NB4 (cell line): ENCODE results near the gene EPHB1.

ENCODE experiments used
- DNase-seq: peaks from one replicate; pipeline ENCODE4 v3.0.0; 2010; ENCODE audit warnings: low read depth
- H3K4me3 ChIP-seq: one replicate; pipeline ENCODE4 v1.5.1; 2011; ENCODE audit warnings: mild to moderate bottlenecking, low read depth, low read length, moderate library complexity
- MYC ChIP-seq: IDR thresholded peaks from 2 replicates; pipeline ENCODE4 v1.6.1; 2011; ENCODE audit warnings: low read depth, low read length
- POLR2A ChIP-seq: IDR thresholded peaks from 2 replicates; pipeline ENCODE4 v1.6.1; 2011; ENCODE audit warnings: mild to moderate bottlenecking; ENCODE audit not compliant: insufficient read length; ENCODE audit errors: extremely low read depth
- TF ChIP-seq, protein P1 (sequence below): IDR thresholded peaks from one replicate; pipeline ENCODE4 v1.5.1; 2012; ENCODE audit warnings: low read depth, low read length
- TF ChIP-seq, protein P2 (sequence below): IDR thresholded peaks from 2 replicates; pipeline ENCODE4 v1.6.1; 2011; ENCODE audit warnings: low read depth, low read length

The EPHB1 gene

DNA sequence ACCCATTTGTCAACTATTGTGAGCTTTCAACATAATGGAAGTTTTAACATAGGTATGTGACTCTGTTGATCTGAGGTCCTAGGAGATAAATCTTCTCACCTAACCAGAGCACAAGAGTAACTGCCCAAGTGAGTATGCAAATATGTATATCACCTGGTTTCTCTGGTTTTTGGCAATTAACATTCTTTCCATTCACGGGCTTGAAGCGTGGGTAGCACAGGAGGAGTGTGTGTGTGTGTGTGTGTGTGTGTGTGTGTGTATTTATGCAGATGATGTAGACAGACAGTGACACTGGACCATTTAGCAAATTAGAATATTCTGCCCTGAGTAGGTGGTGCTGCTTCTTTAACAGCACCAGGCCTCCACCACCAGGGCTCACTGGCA is 15.0 kb downstream of the EPHB1 start:
- H3K4me3 ChIP-seq = no peak overlapping the region

DNA sequence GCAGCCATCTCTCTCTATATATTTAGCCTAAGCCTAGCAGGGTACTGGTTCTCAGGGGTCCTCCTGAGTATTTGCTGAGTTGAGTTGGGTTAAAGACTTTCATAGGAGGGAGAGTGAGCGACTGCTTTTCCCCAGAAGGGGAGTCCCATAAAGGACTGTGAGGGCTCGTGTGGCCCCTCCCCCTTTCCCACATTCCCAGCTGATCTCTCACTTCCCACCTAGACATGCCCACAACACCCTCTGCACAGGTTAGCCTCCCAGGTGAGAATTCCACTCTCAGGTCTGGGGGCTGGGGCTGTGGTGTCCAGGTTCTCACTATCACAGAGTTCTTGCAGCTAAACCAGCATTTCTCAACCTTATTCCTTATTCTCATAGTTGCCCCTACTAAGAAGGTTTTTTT is 15.8 kb downstream of the EPHB1 start:
- no peak for DNase-seq
- TF ChIP-seq, protein P1, sequence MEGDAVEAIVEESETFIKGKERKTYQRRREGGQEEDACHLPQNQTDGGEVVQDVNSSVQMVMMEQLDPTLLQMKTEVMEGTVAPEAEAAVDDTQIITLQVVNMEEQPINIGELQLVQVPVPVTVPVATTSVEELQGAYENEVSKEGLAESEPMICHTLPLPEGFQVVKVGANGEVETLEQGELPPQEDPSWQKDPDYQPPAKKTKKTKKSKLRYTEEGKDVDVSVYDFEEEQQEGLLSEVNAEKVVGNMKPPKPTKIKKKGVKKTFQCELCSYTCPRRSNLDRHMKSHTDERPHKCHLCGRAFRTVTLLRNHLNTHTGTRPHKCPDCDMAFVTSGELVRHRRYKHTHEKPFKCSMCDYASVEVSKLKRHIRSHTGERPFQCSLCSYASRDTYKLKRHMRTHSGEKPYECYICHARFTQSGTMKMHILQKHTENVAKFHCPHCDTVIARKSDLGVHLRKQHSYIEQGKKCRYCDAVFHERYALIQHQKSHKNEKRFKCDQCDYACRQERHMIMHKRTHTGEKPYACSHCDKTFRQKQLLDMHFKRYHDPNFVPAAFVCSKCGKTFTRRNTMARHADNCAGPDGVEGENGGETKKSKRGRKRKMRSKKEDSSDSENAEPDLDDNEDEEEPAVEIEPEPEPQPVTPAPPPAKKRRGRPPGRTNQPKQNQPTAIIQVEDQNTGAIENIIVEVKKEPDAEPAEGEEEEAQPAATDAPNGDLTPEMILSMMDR = no peak
- no peak for TF ChIP-seq POLR2A
- no peak for TF ChIP-seq MYC
- TF ChIP-seq, protein P2, sequence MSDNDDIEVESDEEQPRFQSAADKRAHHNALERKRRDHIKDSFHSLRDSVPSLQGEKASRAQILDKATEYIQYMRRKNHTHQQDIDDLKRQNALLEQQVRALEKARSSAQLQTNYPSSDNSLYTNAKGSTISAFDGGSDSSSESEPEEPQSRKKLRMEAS = no peak
- no peak overlapping the region for H3K4me3 ChIP-seq

More for the DNA sequence above, 15.0 kb downstream of the EPHB1 start:
- DNase-seq = no peak
- TF ChIP-seq MYC (no peak), POLR2A (no peak)
- TF ChIP-seq, protein P2 = no peak
- TF ChIP-seq, protein P1 = no peak

DNA sequence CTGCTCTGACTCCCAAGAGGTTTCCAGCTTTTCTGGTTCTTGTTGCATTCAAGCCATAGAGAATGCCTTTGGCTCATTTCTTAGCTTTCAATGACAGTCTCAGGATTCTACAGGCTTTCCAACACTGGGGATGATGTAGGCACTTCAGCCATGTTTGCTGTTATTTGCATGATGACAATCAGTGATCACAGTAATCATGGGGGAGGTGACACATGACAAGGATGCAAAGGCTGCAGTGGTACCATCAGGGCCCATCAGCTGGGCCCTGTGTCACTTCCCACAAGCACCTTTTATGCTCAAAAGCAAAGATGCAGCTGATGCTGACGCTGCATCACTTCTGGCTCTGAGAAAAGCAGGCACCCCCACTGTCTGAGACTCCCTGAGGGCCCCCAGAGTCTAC is 18.6 kb downstream of the EPHB1 start:
- TF ChIP-seq, protein P1 = no peak
- TF ChIP-seq POLR2A (no peak), MYC (no peak)
- TF ChIP-seq, protein P2 = no peak
- H3K4me3 ChIP-seq = no peak overlapping the region
- DNase-seq = no peak

DNA sequence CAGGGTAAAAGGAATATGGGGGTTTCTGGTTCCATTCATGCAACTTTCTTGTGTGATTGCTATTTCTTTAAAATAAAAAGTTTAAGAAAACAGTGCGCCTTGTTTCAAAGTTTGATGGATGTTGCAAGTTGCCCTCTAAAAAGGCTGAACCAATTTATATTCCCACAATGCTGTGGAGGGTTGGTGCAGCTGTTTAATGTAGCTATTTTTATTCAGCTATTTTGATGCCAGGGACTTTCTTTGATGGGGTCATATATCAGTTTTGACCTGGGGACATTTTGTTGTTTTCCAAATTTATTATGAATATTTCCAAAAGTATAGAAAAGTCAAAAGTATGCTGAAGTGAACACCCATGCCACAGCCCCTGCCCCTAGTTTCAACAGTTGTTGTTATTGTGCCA is 20.5 kb downstream of the EPHB1 start:
- TF ChIP-seq MYC (no peak), POLR2A (no peak)
- TF ChIP-seq, protein P2 = no peak
- TF ChIP-seq, protein P1 = no peak
- DNase-seq = no peak
- H3K4me3 ChIP-seq = no peak overlapping the region

DNA sequence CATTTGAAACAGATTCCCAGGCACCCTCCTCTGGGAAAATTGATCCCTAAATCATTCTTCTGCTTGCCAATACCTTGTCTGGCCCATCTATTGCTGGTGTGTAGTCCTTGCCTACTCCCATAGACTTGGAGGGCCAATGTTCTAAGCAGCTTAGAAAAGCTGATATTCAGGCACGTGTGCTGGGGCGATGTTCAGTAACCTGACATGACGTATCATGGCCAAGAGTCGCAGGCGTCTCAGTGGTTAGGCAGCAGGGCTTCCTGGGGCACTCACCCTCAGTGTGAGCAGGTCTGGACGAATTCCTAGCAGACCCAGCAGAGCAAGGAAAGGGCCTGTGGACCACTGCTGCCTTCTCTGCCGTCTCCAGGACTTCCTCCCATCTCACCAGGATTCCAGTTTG is 21.6 kb downstream of the EPHB1 start:
- no peak for DNase-seq
- no peak overlapping the region for H3K4me3 ChIP-seq

DNA sequence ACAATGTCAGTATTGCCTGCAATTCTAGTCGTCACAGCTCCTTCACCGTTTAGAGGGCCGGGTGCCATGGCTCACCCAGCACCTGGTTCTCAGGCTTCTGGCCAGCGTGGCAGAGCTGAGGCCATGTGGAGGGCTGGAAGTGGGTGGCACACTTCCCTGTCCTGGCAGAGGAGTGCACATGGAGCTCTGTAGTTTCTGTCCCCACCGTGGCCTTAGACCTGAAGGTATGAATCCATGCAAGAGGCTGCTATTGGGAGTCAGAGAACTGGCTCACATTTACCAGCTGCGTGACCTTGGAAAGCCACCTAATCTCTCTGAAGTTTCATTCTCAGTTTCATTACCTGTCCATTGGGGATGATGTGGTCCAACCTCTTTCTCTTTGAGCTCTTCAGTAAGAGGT is 22.2 kb downstream of the EPHB1 start:
- H3K4me3 ChIP-seq = no peak overlapping the region
- no peak for DNase-seq
- TF ChIP-seq, protein P2 = no peak
- TF ChIP-seq, protein P1 = no peak
- no peak for TF ChIP-seq POLR2A
- TF ChIP-seq MYC = no peak

More for the DNA sequence above, 21.6 kb downstream of the EPHB1 start:
- TF ChIP-seq, protein P2 = no peak
- TF ChIP-seq MYC (no peak), POLR2A (no peak)
